Stimulated activated CD8-positive, alpha-beta memory T cell treated with anti-CD3 and anti-CD28 coated beads, Interleukin-7, amount 100 ng/mL, for 24 hours (primary cell): ENCODE data around the gene LYAR.

ENCODE experiments used
- DNase-seq: peaks from one replicate; pipeline ENCODE4 v3.0.0-alpha.2; 2020; ENCODE audit warnings: low read depth

The LYAR gene

DNA sequence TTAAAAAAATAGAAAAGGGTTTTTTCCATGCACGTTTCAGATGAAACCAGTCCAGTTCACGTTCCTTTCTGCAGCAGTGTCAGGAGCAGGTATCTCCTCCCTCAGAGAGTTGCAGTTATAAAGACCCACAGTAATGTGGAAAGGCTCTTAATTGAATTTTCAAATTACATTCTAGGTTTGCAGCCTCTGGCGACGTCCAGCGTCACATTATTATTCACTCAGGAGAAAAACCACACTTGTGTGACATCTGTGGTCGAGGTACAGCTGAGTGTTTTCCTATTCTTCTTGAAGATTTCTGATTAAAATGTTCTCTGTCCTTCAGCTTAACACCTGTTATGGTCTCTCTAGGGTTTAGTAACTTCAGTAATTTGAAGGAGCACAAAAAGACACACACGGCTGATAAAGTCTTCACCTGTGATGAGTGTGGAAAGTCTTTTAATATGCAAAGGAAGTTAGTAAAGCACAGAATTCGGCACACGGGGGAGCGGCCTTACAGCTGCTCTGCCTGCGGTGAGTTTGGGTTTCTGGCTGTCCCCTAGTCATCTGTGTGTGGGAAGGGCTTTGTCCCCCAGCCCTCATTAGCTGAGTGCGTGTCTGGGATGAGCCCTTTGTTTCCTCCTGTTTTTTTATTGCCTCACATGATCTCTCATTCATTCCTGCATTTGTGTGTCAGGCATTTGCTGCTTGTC is 25.7 kb upstream of the LYAR start:
- no peak for DNase-seq

DNA sequence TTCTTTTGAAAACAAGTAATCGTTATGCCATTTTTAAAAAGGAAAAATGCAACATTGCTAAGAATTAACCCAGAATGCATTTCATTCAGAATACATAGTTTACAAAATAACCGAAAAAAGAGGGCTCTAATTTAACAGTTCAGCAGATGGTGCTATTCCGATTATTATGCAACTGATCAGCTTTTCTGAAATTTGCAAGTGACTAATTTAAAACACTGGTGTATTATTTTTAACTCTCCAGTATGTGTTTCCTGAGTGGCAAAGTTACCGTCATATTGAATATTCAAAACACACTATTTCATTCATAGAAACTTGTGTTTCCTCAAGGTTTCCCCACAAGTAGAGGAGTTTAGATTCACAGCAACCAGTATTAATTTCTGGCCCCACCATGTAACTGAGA is 21.2 kb upstream of the LYAR start:
- DNase-seq = no peak

DNA sequence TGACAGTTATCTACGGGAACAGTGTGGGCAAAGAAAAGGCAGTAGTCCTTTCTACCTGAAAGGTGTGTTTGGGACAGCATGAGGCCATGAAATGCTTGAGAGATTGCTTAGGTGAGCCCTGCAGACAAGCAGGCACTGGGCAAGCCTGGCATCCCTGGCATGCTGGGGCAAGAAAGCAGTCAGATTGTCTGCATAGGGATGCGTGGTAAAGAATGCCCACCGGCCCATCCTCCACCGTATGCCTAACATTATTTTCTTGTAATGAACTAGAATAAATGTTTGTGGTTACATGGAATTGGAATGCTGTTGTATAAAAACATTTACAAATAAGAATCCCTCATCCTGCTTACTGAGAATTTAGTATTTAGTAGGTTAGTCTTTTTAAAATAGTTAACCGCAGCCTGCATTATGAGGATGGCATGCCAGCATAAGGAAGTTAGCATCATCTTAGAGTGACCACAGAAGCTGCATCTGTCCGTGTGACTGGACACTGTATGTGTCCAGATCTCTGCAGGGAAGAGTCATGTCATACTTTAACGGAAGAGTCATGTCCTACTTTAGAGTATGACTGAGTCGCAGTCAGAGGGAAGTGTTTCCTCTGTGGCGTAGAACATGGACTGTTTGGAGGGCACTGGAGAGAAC is 19.0 kb upstream of the LYAR start:
- no peak for DNase-seq

DNA sequence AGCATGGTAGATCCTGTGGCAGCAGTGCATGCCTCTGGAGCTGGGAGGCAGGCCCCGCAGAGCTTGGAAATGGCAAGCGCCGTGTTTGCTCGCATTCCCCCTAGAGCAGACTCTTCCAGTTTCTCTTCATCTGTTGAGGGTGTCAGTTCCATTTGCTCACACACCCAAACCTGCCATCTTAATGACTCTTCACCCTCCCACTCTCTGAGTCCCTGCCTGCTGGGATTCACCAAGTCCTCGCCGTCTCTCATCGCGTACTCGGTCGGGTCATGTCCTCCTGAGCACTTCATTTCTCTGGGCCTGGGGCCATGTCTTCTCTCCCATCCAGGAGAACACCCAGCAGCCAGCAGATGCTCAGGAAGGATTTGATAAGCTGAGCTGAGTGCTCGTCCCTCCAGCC is 17.0 kb upstream of the LYAR start:
- no peak for DNase-seq

DNA sequence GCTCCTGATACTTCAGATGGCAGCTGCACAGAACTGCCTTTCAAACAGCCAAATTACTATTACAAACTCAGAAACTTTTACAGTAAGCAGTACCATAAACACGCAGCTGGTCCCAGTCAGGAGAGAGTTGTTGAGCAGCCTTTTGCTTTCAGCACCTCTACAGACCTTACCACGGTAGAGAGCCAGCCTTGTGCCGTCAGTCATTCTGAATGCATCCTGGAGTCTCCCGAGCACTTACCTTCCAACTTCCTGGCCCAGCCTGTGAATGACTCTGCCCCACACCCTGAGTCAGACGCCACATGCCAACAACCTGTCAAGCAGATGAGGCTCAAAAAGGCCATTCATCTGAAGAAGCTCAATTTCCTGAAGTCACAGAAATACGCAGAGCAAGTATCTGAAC is 12.5 kb upstream of the LYAR start:
- no peak for DNase-seq

DNA sequence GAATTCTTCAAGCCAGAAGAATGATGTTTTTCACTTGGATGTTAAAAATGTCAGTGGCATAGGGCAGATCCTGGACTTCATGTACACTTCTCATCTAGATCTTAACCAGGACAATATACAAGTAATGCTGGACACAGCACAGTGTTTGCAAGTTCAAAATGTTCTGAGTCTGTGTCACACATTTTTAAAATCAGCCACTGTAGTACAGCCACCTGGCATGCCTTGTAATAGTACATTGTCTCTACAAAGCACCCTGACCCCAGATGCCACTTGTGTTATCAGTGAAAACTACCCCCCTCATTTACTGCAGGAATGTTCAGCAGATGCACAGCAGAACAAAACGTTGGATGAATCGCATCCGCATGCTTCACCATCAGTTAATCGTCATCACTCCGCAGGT is 12.0 kb upstream of the LYAR start:
- DNase-seq = no peak

DNA sequence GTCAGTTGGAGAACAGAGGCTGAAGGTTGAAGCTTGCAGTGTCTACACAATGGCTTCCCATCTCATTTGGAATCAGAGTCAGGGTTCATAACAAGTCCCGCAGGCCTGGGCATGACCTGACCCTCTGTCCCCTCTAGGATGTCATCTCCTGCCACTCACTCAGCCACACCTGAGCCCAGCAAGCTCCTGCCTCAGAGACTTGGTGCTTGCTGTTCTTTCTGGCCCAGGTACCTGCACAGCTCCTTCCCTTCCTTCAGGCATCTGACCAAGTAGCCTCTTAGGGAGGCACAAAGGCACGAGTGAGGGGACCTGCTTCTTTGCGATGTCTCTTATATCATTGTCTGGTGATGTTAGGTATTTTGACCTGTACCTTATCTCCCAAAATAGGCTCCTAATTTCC is 9.1 kb upstream of the LYAR start:
- DNase-seq = no peak

DNA sequence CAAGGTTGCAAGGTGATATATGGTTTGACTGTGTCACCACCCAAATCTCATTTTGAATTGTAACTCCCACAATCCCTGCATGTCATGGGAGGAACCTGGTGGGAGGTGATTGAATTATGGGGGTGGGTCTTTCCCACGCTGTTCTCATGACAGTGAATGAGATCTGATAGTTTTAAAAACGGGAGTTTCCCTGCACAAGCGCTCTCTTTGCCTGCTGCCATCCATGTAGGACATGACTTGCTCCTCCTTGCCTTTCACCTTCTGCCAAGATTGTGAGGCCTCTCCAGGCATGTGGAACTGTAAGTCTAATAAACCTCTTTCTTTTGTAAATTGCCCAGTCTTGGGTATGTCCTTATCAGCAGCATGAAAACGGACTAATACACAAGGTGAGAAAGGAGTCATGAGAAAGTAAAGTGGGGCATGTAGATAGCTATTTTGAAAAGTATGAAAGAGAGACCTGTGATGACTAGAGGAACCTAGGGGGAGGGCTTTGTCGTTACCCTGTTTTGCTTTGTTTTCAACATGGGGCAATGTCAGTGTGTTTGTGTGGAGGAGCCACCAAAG is 6.4 kb upstream of the LYAR start:
- no peak for DNase-seq

DNA sequence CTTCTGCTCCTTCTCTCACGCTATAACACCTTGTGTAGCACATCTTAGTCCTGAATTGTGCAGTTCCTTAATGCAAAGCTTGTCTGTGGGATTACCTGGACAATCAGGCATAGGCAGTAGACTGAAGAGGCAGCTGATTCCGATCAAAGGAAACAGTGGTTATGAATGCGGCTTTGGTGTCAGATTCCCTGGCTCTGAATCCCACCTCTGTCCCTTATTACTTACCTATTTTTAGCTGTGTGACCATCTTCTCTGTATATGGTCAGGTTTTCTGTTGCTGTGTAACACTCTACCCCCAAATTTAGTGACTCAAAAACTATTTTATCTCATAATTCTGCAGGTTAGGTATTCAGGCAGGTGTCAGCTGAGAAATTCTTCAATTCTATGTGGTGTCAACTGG is 3.3 kb upstream of the LYAR start:
- DNase-seq = no peak

DNA sequence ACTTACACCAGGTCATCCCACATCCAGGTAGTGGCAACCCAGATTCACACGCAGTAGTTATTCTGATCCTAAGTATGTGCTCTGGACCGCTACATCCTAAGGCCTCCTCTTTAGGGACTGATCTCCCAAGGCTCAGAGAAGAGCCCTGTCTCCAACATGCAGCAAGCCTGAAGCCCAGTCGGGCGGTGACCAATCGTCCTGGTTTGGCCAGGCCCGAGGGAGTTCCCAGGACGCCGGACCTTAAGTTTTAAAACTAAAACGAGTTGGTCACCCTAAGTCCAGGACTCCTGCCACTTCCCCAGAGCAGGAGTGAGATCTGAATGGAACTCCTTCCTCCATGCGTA is 385 bp downstream of the LYAR start:
- no peak for DNase-seq

DNA sequence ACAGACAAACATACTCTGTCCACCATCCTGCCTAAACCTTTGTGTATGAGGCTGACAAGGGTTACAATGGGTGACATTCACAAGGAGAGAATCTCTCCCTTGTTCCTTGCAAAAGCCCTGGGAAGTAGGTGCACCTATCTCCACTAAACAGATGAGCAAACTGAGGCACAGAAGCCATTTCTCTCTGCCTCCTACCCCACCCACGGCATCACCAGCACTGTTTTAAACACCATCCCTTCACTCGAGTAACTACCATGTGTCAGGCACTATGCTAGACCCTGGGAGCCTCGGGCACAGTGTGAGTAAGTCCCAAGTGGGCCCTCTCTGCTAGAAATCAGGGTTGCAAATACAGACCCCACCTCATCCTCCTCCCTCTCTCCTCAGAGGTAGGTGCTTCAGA is 899 bp downstream of the LYAR start:
- no peak for DNase-seq

DNA sequence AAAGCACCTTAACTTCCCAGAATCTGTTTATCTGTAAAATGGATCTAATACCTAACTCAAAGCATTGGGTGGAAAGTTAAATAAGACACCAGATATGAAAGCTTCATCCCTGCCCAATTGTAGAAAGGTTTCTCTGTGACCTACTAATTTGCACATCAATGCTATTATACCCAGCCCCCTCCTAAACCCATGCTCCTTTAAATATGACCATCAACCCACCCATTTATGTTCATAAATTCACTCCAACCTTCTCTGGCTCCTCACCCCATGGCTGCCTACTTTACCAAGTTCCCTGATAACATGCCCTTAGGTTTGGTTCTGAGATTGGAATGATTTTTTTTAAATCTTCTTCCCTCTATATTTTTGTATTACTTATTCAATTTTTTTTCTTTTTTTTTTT is 1.9 kb downstream of the LYAR start:
- no peak for DNase-seq

DNA sequence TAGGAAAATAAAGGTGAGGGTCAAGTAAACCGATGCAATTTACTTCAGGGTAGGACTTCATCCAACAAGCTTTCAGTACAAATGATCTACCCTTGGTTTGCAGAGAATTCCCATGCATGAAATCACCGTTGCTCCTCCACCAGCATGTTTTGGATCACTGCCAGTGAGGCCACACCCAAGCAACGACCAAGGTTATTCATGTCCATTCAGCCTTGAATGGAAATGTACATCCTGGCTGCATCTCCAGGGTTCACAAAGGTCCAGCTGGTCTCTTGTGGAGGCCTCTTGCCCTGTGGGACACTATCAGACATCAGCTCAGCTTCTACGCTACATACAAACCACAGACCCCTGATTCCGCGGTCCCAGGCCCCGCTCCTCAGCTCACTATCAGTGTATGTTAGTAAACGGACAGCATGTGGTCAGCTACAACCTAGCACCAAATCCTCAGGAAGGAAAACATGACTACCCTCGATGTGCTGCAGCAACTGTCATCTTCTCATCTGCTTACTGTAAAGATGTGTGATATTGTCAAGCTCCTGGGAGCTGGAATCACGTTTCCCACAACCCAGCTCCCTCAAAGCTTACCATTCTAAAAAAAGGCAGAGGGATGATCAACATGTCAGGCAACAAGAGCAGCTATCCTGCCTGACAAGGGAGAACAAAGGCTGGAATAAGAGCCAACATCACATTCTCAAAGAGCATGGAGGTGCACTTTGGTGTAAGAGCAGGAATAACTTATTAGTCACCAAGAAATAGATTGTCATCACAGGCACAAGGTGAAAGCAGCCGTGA is 4.9 kb downstream of the LYAR start:
- no peak for DNase-seq

DNA sequence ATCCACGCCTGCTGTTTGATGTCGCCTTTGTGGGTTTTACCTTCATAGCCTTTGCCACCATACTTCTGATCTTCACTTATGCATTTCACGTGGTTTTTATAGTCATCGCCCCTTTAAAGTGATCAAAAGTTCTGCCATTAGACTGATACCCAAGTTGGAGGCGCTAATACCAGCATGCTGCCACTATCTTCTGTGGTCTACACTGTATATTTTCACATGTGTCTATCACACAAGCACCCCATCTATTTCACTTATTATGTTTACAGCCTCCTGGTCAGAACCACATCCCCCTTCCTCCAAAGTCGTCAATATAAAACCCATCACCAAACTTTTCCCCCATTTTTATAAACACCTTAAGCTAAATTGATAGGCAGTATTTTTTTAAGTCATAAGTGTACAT is 8.2 kb downstream of the LYAR start:
- DNase-seq = no peak

DNA sequence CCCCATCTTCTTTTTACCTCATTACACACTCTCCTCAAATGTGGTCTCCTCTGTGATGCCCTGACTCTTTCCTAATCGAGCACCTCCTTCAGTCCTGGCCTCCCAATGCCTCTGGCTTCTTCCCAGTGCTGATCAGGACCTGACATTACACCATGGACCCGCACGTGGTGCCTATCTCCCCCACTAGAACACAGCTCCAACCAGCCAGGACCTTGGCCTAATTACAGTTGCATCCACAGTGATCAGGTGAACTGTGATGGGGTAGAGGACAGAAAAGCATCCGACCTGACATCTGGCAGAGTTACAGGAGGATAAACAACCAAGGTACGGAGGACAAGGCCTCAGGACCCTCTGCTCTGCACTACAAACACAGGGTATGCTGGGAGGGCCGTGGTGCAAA is 12.4 kb downstream of the LYAR start:
- DNase-seq = no peak

DNA sequence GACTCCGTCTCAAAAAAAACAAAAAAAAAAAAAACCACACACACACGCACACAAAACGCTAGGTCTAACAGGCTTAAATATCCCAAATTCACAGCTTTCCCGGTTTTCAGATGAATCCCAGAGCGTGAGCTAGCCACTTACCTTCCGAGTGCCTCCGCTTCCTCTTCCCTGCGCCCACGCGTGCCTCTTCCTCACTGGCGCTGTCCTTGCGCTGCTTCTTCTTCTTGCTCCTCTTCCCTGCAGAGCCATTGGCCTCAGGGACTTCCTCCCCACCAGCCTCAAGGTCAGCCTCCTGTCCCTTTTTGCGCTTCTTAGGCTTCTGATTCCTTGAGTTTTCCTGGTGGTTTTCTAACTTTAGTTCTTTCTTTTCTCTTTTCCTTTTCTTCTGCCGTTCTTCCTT is 15.7 kb downstream of the LYAR start:
- DNase-seq = no peak

DNA sequence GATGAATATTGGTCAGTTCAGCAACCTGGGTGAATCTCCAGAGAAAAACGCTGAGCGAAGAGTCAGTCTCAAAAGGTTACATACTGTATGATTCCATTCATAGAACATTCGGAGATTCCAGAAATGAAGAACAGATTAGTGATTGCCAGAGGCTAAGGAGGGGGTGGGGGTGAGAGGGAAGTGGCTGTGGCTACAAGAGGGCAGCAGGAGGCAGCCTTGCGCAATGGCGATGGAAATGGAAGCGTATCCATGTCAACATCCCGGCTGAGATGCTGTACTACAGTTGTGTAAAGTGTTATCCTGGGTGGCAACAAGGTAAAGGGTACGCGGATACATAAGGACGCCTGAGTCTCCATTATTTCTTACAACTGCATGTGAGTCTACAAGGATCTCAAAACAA is 18.0 kb downstream of the LYAR start:
- DNase-seq = no peak

DNA sequence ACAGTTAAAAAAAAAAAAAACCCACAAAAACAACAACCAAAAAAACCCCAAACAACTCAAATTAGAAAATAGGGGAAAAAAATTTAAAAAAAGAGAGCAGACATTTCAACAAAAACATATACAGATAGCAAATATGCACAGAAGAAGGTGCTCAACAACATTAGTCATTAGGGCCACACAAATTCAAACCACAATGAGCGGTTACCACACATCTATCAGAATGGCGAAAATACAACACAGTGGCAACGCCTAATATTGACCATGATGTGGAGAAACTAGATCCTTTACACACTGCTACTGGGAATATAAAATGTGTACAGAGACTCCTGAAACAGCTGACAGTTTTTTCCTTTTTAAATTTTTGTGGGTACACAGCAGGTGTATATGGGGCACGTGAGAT is 19.4 kb downstream of the LYAR start:
- DNase-seq = no peak

DNA sequence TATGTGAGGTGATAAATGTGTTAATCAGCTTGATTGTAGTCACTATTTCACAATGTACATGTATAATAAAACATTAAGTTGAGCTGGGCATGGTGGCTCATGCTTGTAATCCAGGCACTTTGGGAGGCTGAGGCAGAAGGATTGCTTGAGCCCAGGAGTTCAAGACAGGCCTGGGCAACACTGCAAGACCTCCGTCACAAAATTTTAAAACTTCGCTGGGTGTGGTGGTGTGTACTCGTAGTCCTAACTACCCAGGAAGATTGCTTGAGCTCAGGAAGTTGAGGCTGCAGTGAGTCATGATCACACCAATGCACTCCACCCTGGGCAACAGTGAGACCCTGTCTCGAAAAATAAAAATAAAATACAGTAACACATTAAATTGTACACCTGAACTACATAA is 20.1 kb downstream of the LYAR start:
- no peak for DNase-seq

DNA sequence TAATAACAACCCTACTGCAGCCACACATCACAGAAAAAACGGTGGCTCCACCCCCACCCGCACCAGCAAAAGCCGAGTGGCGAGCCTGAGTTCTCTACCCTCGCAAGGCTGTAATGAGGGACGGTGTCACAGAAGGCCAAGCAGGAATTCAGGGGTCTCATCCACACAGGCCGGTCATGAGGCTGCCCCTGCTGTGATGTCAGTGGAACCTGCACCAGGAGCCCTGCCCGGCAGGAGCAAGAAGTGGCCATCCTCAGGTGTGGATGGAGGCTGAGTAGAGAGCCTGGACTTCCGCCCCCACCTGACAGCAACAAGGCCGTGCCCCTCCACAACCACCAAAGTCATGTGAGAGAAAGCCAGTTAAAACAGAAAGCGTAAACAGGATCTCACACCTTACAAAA is 20.6 kb downstream of the LYAR start:
- no peak for DNase-seq

DNA sequence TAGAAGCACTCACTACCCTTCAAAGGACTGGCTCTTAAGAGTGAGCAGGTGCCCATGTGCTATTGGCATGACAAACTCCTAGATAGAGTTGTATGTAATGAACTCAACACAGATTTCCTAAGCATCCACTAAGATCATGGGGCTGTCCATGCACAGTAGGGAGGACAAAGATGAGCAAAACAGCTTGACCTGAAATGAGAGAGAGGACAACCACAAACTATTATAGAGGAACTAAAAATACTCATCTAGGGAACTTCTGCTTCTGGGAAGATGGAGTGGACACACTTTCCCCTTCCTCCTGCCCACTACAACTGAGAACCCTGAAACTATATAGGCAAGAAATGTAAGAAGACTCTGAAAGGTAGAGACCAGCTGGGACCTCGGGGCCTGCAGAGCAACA is 21.2 kb downstream of the LYAR start:
- no peak for DNase-seq

DNA sequence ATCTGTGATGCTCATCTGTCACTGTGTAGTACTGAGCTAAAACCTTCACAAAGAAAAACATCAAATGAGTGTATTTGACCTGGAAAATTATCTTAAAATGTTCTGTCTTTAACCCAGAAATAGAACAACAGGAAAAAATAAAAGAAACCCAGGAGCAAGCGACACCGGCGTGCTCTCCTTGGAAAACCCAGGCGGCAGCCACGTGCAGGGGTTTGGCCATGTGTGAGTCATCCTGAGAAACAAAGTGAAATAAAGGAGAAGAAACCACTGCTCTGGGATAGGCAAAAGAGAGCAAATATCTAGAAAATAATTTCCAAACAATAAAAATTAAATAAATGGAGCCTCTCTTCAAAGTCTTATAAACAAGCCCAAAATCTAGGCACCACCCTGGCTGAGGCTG is 22.0 kb downstream of the LYAR start:
- DNase-seq = no peak

DNA sequence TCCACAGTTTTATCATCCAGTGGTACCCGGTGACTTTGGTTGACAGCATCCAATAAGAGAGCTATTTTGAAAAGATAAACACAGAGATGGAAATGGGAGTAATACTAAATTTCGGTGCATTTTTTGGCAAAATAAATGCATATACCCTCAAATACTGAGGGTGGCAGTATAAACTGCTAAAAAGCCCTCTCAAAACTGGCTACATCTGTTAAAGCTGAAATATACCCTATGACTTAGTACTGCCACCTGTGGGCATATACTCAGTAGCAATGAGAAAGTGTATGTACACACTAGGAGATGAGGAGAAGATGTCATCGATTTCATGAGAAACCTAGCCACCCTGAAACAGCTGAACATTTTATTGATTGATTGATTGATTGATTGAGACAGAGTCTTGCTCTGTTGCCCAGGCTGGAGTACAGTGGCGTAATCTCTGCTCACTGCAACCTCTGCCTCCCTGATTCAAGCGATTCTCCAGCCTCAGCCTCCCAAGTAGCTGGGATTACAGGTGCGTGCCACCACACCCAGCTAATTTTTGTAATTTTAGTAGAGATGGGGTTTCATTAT is 29.7 kb downstream of the LYAR start:
- DNase-seq = no peak
